GM18868 (cell line): ENCODE data around the gene ANKRD52.
"Not testable (repeated sequence)": the region's sequence is repeated elsewhere in the genome, so short reads cannot be mapped to it uniquely, and the experiment has no call there.

ENCODE experiments used
- ATAC-seq: cut with Tn5 transposase; IDR thresholded peaks from one replicate; pipeline ENCODE4 v1.9.1; 2021; ENCODE audit warnings: mild to moderate bottlenecking, moderate library complexity; ENCODE audit not compliant: unreplicated experiment

Gene ANKRD52

GRCh38 chr12:56216461-56216860 is 41.7 kb downstream of the ANKRD52 start:
- ATAC-seq = no peak

DNA sequence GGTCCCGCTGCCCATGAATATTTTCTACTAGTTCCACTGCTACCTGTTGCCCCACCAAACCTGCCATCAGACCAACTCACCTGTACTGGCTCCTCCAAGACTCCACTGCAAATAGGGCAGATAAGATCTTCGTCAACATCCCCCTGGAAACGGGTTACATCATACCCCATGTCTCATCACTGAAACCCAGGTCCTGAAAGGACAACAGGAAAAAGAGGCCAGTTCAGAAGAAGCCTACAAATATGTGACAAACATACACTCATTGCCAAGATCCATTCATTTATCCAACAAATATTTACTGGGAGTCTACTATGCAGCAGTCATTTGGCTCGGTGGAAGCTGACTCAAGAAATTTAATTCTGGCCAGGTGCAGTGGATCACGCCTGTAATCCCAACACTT is 44.3 kb downstream of the ANKRD52 start:
- no peak for ATAC-seq

GRCh38 chr12:56212361-56212760 is 45.8 kb downstream of the ANKRD52 start:
- no peak for ATAC-seq

DNA sequence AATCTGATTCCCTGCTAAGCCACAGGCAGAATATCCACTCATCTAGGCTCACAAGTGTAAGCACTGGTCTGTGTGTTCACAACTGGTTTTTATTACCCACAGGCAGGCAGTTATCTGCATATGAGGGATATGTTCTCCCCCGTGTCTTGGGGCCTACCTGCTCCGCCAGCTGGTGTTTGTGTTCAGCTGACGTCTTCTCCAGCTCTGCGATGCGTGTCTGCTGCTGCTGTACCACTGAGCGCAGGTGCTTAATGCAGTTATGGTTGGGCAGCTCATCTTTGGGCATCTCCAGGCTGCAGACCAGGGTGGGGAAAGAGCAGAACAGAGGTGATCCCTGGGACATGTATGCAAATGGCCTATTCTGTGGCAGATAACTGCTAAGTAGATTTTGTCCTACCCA is 50.2 kb downstream of the ANKRD52 start:
- no peak for ATAC-seq

GRCh38 chr12:56206452-56207166 is 51.6 kb downstream of the ANKRD52 start:
- ATAC-seq = peak; percentile 53

DNA sequence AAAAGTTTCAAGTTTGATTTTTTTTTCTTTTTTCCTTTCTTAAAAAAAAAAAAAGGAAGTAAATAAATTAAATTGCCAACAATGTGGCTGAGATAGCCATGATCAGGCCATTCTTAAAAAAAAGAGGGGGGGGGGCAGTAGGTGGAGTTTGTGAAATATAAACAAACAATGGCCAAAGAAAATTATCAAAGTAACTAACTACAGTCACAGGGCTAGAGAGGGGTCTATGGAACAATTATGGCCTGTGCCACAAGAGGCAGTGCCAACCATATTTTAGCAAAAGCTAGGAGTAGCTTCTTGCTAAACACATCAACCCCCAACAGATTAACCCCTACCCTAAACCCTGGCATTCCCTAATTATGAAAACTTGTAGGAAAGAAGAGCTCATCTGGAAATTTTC is 52.7 kb downstream of the ANKRD52 start:
- ATAC-seq = no peak

DNA sequence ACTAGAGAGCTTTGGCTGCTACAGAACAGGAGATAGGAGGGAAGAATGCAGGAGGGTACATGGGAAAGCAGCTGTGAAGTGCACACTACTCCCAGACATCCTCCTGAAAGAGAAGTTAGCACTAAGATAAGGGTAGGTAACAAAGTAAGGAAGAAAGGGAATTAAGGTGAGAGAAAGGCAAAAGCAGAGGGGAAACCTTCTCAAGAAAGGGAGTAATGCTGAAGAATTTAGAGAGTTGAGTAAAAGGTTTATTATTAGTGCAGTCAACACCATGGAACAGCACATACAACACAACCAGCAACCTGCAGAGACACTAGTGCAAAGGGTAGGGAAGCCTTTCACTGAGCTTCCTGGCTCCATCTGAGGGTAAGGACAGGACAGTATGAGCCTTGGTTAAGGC is 53.9 kb downstream of the ANKRD52 start:
- ATAC-seq = no peak

GRCh38 chr12:56202838-56203237 is 55.3 kb downstream of the ANKRD52 start:
- no peak for ATAC-seq

GRCh38 chr12:56202366-56202765 is 55.8 kb downstream of the ANKRD52 start:
- ATAC-seq = no peak

DNA sequence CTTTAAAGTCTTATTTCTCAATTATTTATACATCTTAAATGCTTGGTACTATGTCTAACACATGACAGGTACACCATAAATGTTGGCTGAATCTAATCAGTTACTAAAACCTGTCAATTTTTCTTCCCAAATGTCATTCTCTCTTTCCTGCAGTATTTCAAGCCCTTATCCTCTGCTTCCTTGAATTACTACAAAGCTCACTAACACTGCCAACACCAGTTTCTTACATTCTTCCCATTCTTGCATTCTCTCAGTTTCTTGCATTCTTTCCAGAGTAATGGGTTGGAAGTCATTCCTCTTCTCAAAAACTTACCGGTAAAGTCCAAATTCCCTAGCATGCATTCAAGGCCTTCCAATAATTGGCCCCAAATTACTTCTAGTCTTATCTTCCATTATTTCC is 59.3 kb downstream of the ANKRD52 start:
- ATAC-seq = no peak

DNA sequence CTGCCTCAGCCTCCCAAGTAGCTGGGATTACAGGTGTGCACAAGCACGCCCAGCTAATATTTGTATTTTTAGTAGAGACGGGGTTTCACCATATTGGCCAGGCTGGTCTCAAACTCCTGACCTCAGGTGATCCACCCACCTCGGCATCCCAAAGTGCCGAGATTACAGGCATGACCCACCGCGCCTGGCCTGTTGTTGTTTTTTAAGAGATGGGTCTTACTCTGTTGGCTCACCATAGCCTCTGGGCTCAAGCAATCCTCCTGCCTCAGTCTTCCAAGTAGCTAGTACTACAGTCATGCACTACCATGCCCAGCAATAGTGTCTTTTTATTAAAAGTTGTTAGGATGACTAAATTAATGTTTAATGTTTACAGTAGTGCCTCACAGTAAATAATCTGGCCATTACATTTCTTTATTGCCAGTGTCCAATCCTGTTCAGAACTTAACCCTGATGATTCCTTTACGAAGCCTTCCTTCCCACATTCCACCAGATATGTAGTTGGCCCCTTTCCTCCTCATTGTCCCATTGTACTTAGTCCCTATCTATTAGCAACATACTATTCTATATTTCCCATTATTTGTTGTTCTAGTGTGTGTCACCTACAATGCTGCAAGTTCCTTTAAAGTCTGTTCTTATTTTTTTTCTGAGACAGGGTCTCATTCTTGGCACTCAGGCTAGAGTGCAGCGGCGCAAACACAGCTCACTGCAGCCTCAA is 60.1 kb downstream of the ANKRD52 start:
- no peak for ATAC-seq

- ATAC-seq = not testable (repeated sequence)
Measured at GRCh38 chr12:56196818-56197550, 61.2 kb downstream of the ANKRD52 start.

DNA sequence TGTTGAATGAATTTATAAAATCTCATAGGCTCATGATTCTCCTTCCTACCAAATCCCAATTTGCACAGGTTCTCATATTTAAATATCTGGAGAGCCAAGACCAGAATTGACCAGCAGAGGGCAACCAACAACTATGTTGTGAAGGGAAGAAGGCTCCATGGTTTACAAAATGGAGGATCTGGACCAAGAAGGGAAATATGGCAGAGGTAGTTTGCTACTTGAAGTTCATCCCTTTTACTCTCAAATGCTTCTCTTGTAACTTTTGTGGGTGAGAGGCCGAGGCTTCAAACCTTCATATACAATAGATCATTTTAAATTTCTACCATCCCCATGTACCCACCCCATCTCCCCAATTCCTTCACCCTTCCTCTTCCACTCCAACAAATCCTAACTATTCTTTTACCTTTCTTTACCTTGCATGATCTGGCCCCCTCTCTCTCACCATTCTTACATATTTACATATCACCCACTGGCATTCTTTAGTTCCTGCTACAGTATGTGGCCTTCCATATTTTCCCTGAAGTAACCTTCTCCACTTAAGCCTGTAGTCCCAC is 65.1 kb downstream of the ANKRD52 start:
- ATAC-seq = no peak

- ATAC-seq = no peak
Measured at GRCh38 chr12:56192582-56192981, 65.6 kb downstream of the ANKRD52 start.

GRCh38 chr12:56190695-56191155 is 67.5 kb downstream of the ANKRD52 start:
- no peak for ATAC-seq

DNA sequence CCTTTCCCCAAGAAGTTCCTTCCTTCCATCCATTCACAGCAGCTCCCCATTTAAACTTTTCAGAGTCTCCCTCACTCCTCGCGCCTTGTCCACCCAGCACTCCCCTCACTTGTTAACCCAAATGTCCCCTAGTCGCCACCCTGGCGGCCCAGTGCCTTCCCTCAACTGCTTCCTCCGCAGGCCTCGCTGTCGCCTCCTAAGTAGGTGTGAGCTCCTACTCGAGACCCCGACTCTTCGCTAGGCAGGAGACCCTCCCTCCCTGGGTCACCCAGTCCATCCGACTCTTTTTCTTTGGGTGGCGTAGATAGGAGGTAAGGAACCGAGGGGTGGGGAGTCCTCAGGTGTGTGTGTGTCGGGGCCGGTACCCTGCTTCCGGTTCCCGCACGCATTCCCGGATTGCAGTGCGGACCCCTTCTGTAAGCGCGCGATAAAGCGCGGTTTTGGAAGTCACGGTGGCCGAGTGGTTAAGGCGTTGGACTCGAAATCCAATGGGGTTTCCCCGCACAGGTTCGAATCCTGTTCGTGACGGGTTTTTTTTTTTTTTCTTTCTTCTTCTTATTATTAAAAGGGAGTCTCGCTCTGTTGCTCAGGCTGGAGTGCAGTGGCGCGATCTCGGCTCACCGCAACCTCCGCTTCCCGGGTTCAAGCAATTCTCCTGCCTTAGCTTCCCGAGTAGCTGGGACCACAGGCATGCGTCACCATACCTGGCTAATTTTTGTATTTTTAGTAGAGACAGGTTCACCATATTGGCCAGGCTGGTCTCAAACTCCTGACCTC is 68.1 kb downstream of the ANKRD52 start:
- peak; percentile 56 for ATAC-seq

- peak; percentile 73 for ATAC-seq
Measured at GRCh38 chr12:56189099-56189917, 68.9 kb downstream of the ANKRD52 start, which contains the start of gene SMARCC2. SMARCC2 (minus strand) TSS chr12:56189483; CDS start chr12:56189461, 22 bp downstream.

DNA sequence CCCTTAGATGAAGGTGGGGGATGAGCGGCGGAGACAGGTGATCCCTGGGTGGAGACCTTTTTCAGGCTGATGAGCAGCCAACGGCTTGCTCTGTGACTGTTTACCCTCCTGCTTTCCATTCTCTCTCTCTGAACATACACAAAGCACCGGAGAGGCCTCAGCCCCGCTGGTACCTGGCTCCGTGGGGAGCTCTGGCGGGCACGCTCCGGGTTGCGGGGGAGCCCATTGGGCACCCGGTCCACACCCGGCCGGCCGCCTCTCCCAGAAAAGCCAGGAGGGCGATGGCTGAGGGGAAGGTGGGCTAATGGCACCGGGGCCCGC is 69.4 kb downstream of the ANKRD52 start:
- no peak for ATAC-seq

GRCh38 chr12:56188131-56188777 is 69.9 kb downstream of the ANKRD52 start:
- no peak for ATAC-seq
